ENCODE data around the gene HDAC4. TPM values are rescaled to one million over a fixed set of nuclear protein-coding genes. Genes with fewer than 3 reads are reported as not detected.

The HDAC4 gene
- total and polyA plus RNA-seq, 10 of the 15 experiments (the other 5 are each of a cell fraction or from before 2014, with no cell fraction given): 0.22 to 15.7 (median 4.8) TPM

DNA sequence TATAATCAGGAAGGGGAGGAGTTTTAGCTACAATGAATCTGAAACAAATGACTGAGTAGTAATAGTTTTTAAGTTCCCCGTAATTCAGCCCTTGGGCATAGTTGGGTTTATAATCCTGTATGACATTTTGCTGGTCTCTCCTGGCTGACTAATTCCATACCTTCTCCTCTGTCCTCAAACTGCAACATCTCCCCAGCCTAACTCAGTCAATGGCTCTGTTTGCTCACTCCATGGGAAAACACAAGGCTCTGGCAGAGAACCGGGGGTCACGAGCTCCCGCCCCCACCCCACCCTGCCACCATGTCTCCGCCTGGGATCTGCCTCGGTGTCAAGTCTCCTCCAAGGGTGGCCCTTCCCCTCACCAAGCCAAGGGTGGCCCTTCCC, 168.6 kb downstream of the HDAC4 start:
- Histone ChIP-seq H4K20me1 (ENCODE audit: control insufficient read depth, insufficient read depth) (peaks cover 8% of the 10 kb centered on the region), H3K27ac (ENCODE audit: control insufficient read depth, insufficient read depth) (no peak overlapping the region), H3K4me2 (ENCODE audit: control insufficient read depth, insufficient read depth) (no peak overlapping the region), H3K27me3 (replicated peaks in 1 of 2; ENCODE audit: control insufficient read depth in 2 of 2, insufficient read depth in 2 of 2, low read length in 1 of 2) (no peaks in the 10 kb centered on the region), H3K4me3 (no peak overlapping the region), H3K36me3 (ENCODE audit: control insufficient read depth in 2 of 2, insufficient read depth in 2 of 2, low read length in 1 of 2) (no peaks in the 10 kb centered on the region), H2AFZ (ENCODE audit: control insufficient read depth, low read depth, low read length) (no peak overlapping the region), H3K9me3 (replicated peaks; ENCODE audit: control insufficient read depth, insufficient read depth, low read length) (no peaks in the 10 kb centered on the region), H3K4me1 (ENCODE audit: control insufficient read depth, insufficient read depth, low read length) (no peaks in the 10 kb centered on the region), H3K9ac (ENCODE audit: control insufficient read depth, insufficient read depth, low read length) (no peak overlapping the region), H3K79me2 (ENCODE audit: control insufficient read depth, insufficient read depth, low read length) (no peaks in the 10 kb centered on the region)
- RAD21 ChIA-PET (ENCODE audit: unreplicated experiment): no interaction called here
- POLR2A ChIA-PET: no interaction called here
- FAIRE-seq (no peak), DNase-seq (ENCODE audit: low read depth, low spot score) (no peak), ATAC-seq (no peak)
- TF ChIP-seq, protein P1, sequence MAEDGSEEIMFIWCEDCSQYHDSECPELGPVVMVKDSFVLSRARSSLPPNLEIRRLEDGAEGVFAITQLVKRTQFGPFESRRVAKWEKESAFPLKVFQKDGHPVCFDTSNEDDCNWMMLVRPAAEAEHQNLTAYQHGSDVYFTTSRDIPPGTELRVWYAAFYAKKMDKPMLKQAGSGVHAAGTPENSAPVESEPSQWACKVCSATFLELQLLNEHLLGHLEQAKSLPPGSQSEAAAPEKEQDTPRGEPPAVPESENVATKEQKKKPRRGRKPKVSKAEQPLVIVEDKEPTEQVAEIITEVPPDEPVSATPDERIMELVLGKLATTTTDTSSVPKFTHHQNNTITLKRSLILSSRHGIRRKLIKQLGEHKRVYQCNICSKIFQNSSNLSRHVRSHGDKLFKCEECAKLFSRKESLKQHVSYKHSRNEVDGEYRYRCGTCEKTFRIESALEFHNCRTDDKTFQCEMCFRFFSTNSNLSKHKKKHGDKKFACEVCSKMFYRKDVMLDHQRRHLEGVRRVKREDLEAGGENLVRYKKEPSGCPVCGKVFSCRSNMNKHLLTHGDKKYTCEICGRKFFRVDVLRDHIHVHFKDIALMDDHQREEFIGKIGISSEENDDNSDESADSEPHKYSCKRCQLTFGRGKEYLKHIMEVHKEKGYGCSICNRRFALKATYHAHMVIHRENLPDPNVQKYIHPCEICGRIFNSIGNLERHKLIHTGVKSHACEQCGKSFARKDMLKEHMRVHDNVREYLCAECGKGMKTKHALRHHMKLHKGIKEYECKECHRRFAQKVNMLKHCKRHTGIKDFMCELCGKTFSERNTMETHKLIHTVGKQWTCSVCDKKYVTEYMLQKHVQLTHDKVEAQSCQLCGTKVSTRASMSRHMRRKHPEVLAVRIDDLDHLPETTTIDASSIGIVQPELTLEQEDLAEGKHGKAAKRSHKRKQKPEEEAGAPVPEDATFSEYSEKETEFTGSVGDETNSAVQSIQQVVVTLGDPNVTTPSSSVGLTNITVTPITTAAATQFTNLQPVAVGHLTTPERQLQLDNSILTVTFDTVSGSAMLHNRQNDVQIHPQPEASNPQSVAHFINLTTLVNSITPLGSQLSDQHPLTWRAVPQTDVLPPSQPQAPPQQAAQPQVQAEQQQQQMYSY (CRISPR knock-in tag; IDR thresholded peaks at IDR 0.05): no peak
- WGBS (ENCODE audit: insufficient coverage, insufficient replicate concordance, low lambda C conversion rate, missing lambda C conversion rate): 100% methylated on average over 1 of the region's 6 CpGs
- SMC1A ChIA-PET (ENCODE audit: uncharacterized antibody, unreplicated experiment): no interaction called here
- in situ Hi-C loops (cut with MboI) (no loop called here), intact Hi-C loops (cut with micrococcal nuclease; ENCODE audit: unreplicated experiment) (no loop called here)
- no TSS peak for BruUV-seq (replicated peaks)
- CTCF ChIA-PET: no interaction called here

DNA sequence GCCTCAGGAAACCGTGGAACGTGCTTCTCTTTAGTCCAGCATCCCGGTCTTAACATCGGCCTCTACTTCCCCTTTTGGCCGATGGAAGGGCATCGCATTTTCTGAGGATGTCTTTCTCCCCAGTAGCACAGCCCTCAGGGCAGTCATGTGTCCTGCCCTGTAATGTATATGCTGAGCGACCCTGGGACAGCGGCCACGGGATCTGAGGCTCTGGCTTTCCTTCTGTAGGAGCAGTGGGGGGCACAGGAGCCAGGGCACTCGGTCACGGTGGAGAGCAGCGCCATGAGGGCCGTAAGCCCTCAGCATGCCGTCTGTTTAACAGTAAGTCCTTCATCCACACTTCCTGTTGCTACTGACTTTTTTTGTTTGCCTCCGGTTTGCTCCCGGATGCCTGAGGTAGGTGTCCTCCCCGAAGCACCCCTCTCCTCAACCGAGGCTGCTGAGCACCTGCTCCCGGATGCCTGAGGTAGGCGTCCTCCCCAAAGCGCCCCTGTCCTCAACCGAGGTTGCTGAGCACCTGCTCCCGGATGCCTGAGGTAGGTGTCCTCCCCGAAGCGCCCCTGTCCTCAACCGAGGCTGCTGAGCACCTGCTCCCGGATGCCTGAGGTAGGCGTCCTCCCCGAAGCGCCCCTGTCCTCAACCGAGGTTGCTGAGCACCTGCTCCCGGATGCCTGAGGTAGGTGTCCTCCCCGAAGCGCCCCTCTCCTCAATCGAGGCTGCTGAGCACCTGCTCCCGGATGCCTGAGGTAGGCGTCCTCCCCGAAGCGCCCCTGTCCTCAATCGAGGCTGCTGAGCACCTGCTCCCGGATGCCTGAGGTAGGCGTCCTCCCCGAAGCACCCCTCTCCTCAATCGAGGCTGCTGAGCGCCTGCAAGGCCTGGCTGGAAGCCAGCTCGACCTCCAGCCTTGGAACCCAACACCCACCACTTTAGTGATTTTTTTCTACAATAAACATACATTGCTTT, 169.3 kb downstream of the HDAC4 start:
- Histone ChIP-seq H3K9ac (ENCODE audit: control insufficient read depth, insufficient read depth, low read length) (no peak overlapping the region), H3K36me3 (ENCODE audit: control insufficient read depth in 2 of 2, insufficient read depth in 2 of 2, low read length in 1 of 2) (no peaks in the 10 kb centered on the region), H3K4me2 (ENCODE audit: control insufficient read depth, insufficient read depth) (no peak overlapping the region), H4K20me1 (ENCODE audit: control insufficient read depth, insufficient read depth) (peaks cover 8% of the 10 kb centered on the region), H2AFZ (ENCODE audit: control insufficient read depth, low read depth, low read length) (no peak overlapping the region), H3K27ac (ENCODE audit: control insufficient read depth, insufficient read depth) (no peak overlapping the region), H3K9me3 (replicated peaks; ENCODE audit: control insufficient read depth, insufficient read depth, low read length) (no peaks in the 10 kb centered on the region), H3K79me2 (ENCODE audit: control insufficient read depth, insufficient read depth, low read length) (no peaks in the 10 kb centered on the region), H3K27me3 (replicated peaks in 1 of 2; ENCODE audit: control insufficient read depth in 2 of 2, insufficient read depth in 2 of 2, low read length in 1 of 2) (no peaks in the 10 kb centered on the region), H3K4me1 (ENCODE audit: control insufficient read depth, insufficient read depth, low read length) (no peaks in the 10 kb centered on the region), H3K4me3 (no peak overlapping the region)
- in situ Hi-C loops (cut with MboI) (no loop called here), intact Hi-C loops (cut with micrococcal nuclease; ENCODE audit: unreplicated experiment) (no loop called here)
- no peak for FAIRE-seq
- 70% methylated on average over 24 of the region's 46 CpGs for WGBS (ENCODE audit: insufficient coverage, insufficient replicate concordance, low lambda C conversion rate, missing lambda C conversion rate)
- RAD21 ChIA-PET (ENCODE audit: unreplicated experiment): no interaction called here
- no peak for DNase-seq (ENCODE audit: low read depth, low spot score)
- SMC1A ChIA-PET (ENCODE audit: uncharacterized antibody, unreplicated experiment): no interaction called here
- POLR2A ChIA-PET: no interaction called here
- CTCF ChIA-PET: no interaction called here
- ATAC-seq: no peak
- no TSS peak for BruUV-seq (replicated peaks)
- TF ChIP-seq BACH1 (IDR thresholded peaks at IDR 0.05; ENCODE audit: borderline replicate concordance): no peak
- no peak for TF ChIP-seq PML (IDR thresholded peaks at IDR 0.05; ENCODE audit: low read length)
- TF ChIP-seq, protein P2, sequence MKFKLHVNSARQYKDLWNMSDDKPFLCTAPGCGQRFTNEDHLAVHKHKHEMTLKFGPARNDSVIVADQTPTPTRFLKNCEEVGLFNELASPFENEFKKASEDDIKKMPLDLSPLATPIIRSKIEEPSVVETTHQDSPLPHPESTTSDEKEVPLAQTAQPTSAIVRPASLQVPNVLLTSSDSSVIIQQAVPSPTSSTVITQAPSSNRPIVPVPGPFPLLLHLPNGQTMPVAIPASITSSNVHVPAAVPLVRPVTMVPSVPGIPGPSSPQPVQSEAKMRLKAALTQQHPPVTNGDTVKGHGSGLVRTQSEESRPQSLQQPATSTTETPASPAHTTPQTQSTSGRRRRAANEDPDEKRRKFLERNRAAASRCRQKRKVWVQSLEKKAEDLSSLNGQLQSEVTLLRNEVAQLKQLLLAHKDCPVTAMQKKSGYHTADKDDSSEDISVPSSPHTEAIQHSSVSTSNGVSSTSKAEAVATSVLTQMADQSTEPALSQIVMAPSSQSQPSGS (IDR thresholded peaks at IDR 0.05; ENCODE audit: low read length): no peak
- no peak for TF ChIP-seq CREM (IDR thresholded peaks at IDR 0.05; ENCODE audit: low read depth)
- TF ChIP-seq, protein P3, sequence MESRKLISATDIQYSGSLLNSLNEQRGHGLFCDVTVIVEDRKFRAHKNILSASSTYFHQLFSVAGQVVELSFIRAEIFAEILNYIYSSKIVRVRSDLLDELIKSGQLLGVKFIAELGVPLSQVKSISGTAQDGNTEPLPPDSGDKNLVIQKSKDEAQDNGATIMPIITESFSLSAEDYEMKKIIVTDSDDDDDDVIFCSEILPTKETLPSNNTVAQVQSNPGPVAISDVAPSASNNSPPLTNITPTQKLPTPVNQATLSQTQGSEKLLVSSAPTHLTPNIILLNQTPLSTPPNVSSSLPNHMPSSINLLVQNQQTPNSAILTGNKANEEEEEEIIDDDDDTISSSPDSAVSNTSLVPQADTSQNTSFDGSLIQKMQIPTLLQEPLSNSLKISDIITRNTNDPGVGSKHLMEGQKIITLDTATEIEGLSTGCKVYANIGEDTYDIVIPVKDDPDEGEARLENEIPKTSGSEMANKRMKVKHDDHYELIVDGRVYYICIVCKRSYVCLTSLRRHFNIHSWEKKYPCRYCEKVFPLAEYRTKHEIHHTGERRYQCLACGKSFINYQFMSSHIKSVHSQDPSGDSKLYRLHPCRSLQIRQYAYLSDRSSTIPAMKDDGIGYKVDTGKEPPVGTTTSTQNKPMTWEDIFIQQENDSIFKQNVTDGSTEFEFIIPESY (IDR thresholded peaks at IDR 0.05): no peak
- TF ChIP-seq SMC3 (IDR thresholded peaks at IDR 0.05; ENCODE audit: borderline replicate concordance, low read length): no peak
- no peak for TF ChIP-seq SIX5 (IDR thresholded peaks at IDR 0.05; ENCODE audit: low read depth, low read length, severe bottlenecking)
- no peak for TF ChIP-seq WRNIP1 (IDR thresholded peaks at IDR 0.05; ENCODE audit: borderline replicate concordance, low read depth, low read length)
- no peak for TF ChIP-seq FOXM1 (IDR thresholded peaks at IDR 0.05; ENCODE audit: low read depth, low read length)

Data from GM12878 (cell line).